BJ (cell line): ENCODE data around the gene LPAR3. TPM values are rescaled to one million over a fixed set of nuclear protein-coding genes. Genes with fewer than 3 reads are reported as not detected.

Source experiments
- CTCF ChIA-PET: fragments of 350-600 bp; formaldehyde crosslinking; extraction: SDS; loops from one replicate; lab custom pipeline; 2021; ENCODE audit warnings: antibody characterized with exemption, inconsistent platforms; lab: Yijun Ruan, JAX
- POLR2A ChIA-PET: fragments of 300-600 bp; sonication (Branson Sonifier 250); formaldehyde crosslinking; extraction: SDS; loops from one replicate; lab custom pipeline; 2021; ENCODE audit warnings: antibody characterized with exemption; lab: Charles Lee
- DNase-seq: peaks from one replicate; pipeline ENCODE4 v3.0.0-alpha.2; 2011; ENCODE audit warnings: low read depth
- H3K27me3 ChIP-seq: 2 replicates; pipeline ENCODE4 v1.6.0; 2011; ENCODE audit warnings: low read length; ENCODE audit not compliant: control insufficient read depth, insufficient read depth
- H3K36me3 ChIP-seq: 2 replicates; pipeline ENCODE4 v1.5.1; 2011; ENCODE audit warnings: low read length; ENCODE audit not compliant: control insufficient read depth, insufficient read depth
- H3K4me3 ChIP-seq: 2 replicates; pipeline ENCODE4 v1.5.1; 2011; ENCODE audit warnings: low read depth, mild to moderate bottlenecking, control low read depth, low read length
- CTCF ChIP-seq: IDR thresholded peaks from 2 replicates; pipeline ENCODE4 v1.5.1; 2011; ENCODE audit warnings: low read depth, mild to moderate bottlenecking, control low read depth, inconsistent platforms, low read length, moderate library complexity; ENCODE audit not compliant: insufficient read depth
- polyA plus RNA-seq: library from polyadenylated mRNA; depleted of rRNA; stranded (reverse); fragments of >200 nt; gene quantifications from 2 replicates; pipeline ENCODE4 v1.2.3, GENCODE V29; 2011

The LPAR3 gene
- polyA plus RNA-seq, 1 experiment: 0.05 TPM

GRCh38 chr1:84802567-84803232 is 90.3 kb downstream of the LPAR3 start:
- ChIA-PET CTCF (interaction anchor here (0.6 to 3.2 kb wide), 8 partner anchors 9 to 133 kb away, joined by 3 to 9 read pairs (median 4); no protein-coding TSS in a partner anchor), POLR2A (no interaction called here)
- no peak for TF ChIP-seq CTCF
- DNase-seq: no peak
- peaks cover 6% of the 10 kb centered on the region for H3K27me3 ChIP-seq
- H3K36me3 ChIP-seq: no peaks in the 10 kb centered on the region
- H3K4me3 ChIP-seq: no peak overlapping the region

DNA sequence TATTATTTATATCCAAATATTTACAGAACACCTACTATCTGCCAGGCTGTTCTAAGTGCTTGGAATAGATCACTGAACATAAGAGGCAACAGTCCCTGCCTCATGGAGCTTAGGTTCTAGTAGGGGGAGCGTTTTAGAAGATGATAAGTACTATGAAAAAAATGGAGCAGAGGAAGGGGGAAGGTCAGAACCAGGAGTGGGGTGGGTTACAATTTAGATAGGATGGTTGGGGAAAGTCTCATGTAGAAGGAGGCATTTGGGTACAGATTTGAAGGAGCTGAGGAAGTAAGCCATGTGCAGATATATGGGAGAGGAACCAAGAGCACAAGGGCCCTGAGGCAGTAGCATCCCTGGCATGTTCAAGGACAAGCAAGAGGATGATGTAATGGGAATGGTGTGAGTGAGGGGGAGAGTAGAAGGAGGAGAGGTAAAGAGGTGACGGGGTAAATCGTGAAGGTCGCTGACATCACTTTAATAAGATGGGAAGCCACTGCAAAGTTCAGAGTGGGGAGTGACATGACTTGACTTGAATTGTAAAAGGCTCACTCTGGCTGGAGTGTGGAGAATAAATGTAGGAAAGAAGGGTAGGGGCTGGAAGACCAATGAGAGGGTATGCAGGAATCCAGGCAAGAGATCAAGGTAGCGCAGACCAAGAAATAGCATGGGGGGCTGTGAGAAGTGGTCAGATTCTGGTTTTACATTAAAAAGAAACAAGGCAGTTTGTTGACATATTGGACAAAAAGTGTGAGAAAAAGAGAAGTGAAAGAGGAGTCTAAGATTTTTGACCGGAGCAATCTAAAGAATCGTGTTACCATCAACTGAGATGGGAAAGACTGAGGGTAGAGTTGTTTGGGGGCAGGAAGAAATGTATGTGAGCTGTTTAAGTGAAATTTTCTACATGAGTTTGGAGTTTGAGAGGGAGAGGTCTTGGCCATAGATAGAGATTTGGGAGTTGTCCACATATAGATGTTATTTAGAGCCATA is 92.6 kb downstream of the LPAR3 start:
- POLR2A ChIA-PET: no interaction called here
- no peak for TF ChIP-seq CTCF
- no peaks in the 10 kb centered on the region for H3K36me3 ChIP-seq
- peaks cover 6% of the 10 kb centered on the region for H3K27me3 ChIP-seq
- no peak overlapping the region for H3K4me3 ChIP-seq
- CTCF ChIA-PET: interaction anchor here (0.6 to 3.2 kb wide), 4 partner anchors 10 to 533 kb away, joined by 3 to 9 read pairs (median 4); no protein-coding TSS in a partner anchor
- DNase-seq: no peak

DNA sequence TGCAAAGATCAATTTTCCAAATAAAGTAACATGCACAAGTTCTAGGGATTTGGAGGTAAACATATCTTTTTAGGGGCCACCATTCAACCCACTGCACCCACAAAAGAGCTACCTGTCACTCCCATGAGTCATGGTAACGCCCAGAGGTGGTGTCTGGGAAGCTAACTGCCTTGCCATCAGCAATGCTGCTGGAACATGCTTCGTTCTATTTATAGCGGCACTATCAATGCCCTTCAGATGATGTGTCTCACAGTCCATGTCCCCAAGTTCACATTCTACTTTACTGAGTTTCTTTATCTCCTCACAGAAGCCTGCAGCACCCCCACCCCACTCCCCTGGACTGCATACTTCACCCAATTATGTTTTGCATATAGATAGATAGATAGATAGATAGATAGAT is 95.4 kb downstream of the LPAR3 start:
- H3K4me3 ChIP-seq: no peak overlapping the region
- no peak for TF ChIP-seq CTCF
- H3K27me3 ChIP-seq: peaks cover 7% of the 10 kb centered on the region
- DNase-seq: no peak
- H3K36me3 ChIP-seq: no peaks in the 10 kb centered on the region
- CTCF ChIA-PET: no interaction called here
- POLR2A ChIA-PET: no interaction called here

GRCh38 chr1:84795966-84796600 is 96.9 kb downstream of the LPAR3 start:
- Histone ChIP-seq H3K36me3 (no peaks in the 10 kb centered on the region), H3K27me3 (peaks cover 7% of the 10 kb centered on the region), H3K4me3 (no peak overlapping the region)
- TF ChIP-seq CTCF: no peak
- ChIA-PET POLR2A (no interaction called here), CTCF (interaction anchor here (1.2 kb wide), 1 partner anchor 24 kb away, joined by 4 read pairs; no protein-coding TSS in a partner anchor)
- no peak for DNase-seq
